Measurements from ENCODE around the gene MRPL27.

MRPL27 gene

DNA sequence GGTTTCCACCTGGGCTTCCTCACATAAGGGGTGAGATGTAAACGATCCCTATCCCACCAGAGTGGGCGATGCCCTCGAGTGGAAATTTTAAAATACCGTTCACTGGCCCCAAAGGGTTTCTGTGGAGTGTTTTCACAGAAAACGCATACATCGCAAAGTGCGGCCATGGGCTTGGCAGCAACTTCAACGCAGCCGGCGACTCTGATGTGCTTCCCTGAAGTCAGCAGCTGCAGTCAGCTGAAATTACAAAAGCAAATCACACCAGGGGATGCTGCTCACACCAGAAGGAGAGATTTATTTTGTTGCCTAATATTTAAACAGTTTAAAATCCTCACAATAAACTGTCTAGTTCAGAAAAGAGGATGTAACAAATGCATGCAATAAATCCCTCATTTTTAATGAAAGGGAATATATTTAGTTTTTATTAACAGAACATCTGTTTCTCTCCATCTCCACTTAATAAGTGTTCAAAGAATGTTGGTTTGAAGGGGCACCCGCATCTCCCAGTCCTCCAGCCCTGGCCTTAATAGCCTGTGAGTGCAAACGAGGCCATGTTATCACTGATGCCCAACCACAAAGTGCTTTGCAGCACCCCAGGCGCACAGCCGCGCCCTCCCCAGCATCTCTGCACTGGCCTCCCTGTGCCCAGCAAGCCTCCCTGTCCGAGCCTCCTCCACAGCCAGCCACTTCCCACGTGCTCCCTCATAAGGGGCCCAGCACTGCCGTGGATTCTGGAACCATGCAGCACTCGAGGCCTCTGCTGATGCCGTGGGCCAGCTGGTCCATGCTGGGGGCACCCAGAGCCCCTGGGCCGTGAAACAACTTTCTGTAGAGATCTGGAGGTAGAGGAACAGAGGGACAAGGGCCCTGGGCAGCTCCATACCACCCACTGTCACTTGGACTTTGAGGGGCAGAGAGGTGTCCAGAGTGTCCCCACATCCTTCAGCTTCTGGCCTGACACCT is 44.3 kb downstream of the MRPL27 start:
- TF ChIP-seq, protein P1, sequence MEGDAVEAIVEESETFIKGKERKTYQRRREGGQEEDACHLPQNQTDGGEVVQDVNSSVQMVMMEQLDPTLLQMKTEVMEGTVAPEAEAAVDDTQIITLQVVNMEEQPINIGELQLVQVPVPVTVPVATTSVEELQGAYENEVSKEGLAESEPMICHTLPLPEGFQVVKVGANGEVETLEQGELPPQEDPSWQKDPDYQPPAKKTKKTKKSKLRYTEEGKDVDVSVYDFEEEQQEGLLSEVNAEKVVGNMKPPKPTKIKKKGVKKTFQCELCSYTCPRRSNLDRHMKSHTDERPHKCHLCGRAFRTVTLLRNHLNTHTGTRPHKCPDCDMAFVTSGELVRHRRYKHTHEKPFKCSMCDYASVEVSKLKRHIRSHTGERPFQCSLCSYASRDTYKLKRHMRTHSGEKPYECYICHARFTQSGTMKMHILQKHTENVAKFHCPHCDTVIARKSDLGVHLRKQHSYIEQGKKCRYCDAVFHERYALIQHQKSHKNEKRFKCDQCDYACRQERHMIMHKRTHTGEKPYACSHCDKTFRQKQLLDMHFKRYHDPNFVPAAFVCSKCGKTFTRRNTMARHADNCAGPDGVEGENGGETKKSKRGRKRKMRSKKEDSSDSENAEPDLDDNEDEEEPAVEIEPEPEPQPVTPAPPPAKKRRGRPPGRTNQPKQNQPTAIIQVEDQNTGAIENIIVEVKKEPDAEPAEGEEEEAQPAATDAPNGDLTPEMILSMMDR (IDR thresholded peaks at IDR 0.05; ENCODE audit: low read length) = no peak
- TF ChIP-seq EZH2 (IDR thresholded peaks at IDR 0.05; ENCODE audit: borderline replicate concordance, low read length) = no peak
- Histone ChIP-seq H3K9me2 (ENCODE audit: low read depth, low read length) (no peaks in the 10 kb centered on the region), H2AFZ (ENCODE audit: low read length) (no peak overlapping the region), H3K4me2 (ENCODE audit: low read length) (no peak overlapping the region), H3K36me3 (ENCODE audit: insufficient read depth, low read length) (no peaks in the 10 kb centered on the region), H3K9me3 (ENCODE audit: low read length) (no peaks in the 10 kb centered on the region), H3K27ac (ENCODE audit: low read depth, low read length, poor library complexity, severe bottlenecking) (no peak overlapping the region), H4K20me1 (ENCODE audit: insufficient read depth, low read length) (no peaks in the 10 kb centered on the region), H3K4me3 (ENCODE audit: low read depth, low read length, poor library complexity, severe bottlenecking) (no peak overlapping the region), H3K79me2 (ENCODE audit: insufficient read depth, low read length) (no peaks in the 10 kb centered on the region), H3K4me1 (ENCODE audit: insufficient read depth, low read length, severe bottlenecking) (no peaks in the 10 kb centered on the region), H3K27me3 (ENCODE audit: insufficient read depth, low read length) (peaks cover 9% of the 10 kb centered on the region; the same call in 1 of the 2 replicates), H3F3A (ENCODE audit: insufficient read depth, low read length) (no peaks in the 10 kb centered on the region), H3K9ac (ENCODE audit: low read length) (no peak overlapping the region)

DNA sequence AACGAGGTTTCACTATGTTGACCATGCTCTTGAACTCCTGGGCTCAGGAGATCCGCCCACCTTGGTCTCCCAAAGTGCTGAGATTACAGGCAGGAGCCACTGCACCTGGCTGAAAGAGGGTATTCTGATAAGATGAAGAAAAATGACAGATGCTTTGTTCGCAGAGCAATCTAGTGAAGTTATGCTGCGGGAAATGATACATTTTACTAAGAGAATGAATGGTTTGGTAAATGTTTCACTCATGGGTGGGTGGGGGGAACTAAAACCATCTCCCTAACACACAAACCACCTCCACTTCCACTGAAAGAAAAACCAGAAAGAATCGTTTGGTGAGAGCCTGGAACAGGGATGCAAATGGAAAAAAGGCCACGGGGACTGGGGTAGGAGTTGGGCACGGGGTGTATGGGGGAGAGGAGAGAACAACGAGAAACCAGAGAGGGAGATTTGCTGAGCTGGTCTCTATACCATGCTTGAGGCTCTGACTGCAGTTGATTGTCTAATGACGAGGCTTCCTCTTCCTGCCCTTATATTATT is 46.1 kb downstream of the MRPL27 start:
- Histone ChIP-seq H3K9me2 (ENCODE audit: low read depth, low read length) (no peaks in the 10 kb centered on the region), H3K9ac (ENCODE audit: low read length) (no peak overlapping the region), H3K4me2 (ENCODE audit: low read length) (no peak overlapping the region), H3K9me3 (ENCODE audit: low read length) (no peaks in the 10 kb centered on the region), H3K79me2 (ENCODE audit: insufficient read depth, low read length) (no peaks in the 10 kb centered on the region), H2AFZ (ENCODE audit: low read length) (no peak overlapping the region), H3K36me3 (ENCODE audit: insufficient read depth, low read length) (no peaks in the 10 kb centered on the region), H3K4me1 (ENCODE audit: insufficient read depth, low read length, severe bottlenecking) (no peaks in the 10 kb centered on the region), H4K20me1 (ENCODE audit: insufficient read depth, low read length) (no peaks in the 10 kb centered on the region), H3K4me3 (ENCODE audit: low read depth, low read length, poor library complexity, severe bottlenecking) (no peak overlapping the region), H3K27me3 (ENCODE audit: insufficient read depth, low read length) (peaks cover 9% of the 10 kb centered on the region; the same call in 1 of the 2 replicates), H3K27ac (ENCODE audit: low read depth, low read length, poor library complexity, severe bottlenecking) (no peak overlapping the region), H3F3A (ENCODE audit: insufficient read depth, low read length) (no peaks in the 10 kb centered on the region)
- TF ChIP-seq, protein P1 (IDR thresholded peaks at IDR 0.05; ENCODE audit: low read length) = no peak
- no peak for TF ChIP-seq EZH2 (IDR thresholded peaks at IDR 0.05; ENCODE audit: borderline replicate concordance, low read length)

DNA sequence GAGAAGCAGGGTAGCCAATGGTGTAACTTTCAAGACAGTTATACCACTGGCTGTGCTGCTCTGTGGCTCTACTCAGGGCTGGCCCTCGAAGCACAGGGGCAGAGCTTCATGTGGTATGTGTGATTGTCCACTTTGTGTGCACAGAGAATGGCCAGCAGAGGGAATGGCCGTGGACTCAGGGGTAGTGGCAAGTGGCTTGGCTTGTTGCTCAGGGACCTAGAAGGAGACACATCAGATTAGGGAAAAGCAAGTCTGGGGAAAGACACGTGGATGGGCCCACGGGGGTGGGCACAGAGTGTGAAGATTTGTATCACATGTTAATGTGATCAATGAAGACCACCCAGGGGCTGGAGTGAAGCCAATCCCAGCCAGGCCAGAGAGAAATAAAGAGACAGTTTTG is 47.1 kb downstream of the MRPL27 start:
- no peaks in the 10 kb centered on the region for H3K9me2 ChIP-seq (ENCODE audit: low read depth, low read length)
- no peaks in the 10 kb centered on the region for H3K79me2 ChIP-seq (ENCODE audit: insufficient read depth, low read length)
- no peak for TF ChIP-seq EZH2 (IDR thresholded peaks at IDR 0.05; ENCODE audit: borderline replicate concordance, low read length)
- TF ChIP-seq, protein P1 (IDR thresholded peaks at IDR 0.05; ENCODE audit: low read length) = no peak
- no peak overlapping the region for H3K9ac ChIP-seq (ENCODE audit: low read length)
- H3K4me1 ChIP-seq (ENCODE audit: insufficient read depth, low read length, severe bottlenecking) = no peaks in the 10 kb centered on the region
- no peaks in the 10 kb centered on the region for H4K20me1 ChIP-seq (ENCODE audit: insufficient read depth, low read length)
- H3K9me3 ChIP-seq (ENCODE audit: low read length) = no peaks in the 10 kb centered on the region
- H3K36me3 ChIP-seq (ENCODE audit: insufficient read depth, low read length) = no peaks in the 10 kb centered on the region
- no peaks in the 10 kb centered on the region for H3F3A ChIP-seq (ENCODE audit: insufficient read depth, low read length)
- H3K27me3 ChIP-seq (ENCODE audit: insufficient read depth, low read length) = peaks cover 9% of the 10 kb centered on the region; the same call in 1 of the 2 replicates
- H2AFZ ChIP-seq (ENCODE audit: low read length) = no peak overlapping the region
- H3K4me2 ChIP-seq (ENCODE audit: low read length) = no peak overlapping the region
- no peak overlapping the region for H3K4me3 ChIP-seq (ENCODE audit: low read depth, low read length, poor library complexity, severe bottlenecking)
- H3K27ac ChIP-seq (ENCODE audit: low read depth, low read length, poor library complexity, severe bottlenecking) = no peak overlapping the region

Measured in OCI-LY1 (cell line).